HG02870 (cell line): Measurements from ENCODE around the gene ZBTB47.

Experiments
- ATAC-seq: cut with Tn5 transposase; IDR thresholded peaks from one replicate; pipeline ENCODE4 v1.9.1; 2021; ENCODE audit warnings: mild to moderate bottlenecking, moderate library complexity; ENCODE audit not compliant: unreplicated experiment

ZBTB47 gene

DNA sequence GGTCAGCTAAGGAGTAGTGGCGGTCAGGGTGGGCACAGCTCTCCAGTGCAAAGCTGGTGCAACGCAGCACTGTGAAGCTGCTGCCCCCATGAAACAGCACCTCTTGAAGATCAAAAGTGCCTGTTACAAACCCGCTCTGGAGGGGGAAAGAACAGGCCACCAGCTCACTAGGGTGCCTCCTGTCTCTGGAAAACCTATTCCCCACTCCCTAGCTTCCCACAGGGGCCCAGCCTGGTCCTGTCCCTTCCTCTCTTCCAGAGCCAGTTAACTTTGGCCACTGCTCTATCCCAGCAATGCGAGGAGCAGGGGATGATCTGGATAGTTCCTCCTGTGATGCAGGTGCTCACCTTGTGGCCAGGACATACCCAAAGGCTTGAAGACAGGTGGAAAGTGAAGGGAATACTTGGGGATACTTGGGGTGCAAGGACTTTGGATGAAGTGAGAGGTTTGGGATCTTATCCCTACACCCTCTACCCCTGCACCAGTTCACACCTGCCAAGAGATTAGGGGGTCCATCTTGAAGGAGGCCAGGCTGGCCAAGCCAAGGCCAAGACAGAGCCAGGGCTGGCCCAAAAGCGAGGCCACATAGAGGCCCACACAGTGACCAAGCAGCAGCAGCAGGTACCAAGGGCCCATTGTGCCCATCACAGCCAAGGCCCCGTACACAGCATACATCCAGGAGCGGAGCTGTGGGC lies 44.9 kb downstream of the ZBTB47 start:
- ATAC-seq = no peak

DNA sequence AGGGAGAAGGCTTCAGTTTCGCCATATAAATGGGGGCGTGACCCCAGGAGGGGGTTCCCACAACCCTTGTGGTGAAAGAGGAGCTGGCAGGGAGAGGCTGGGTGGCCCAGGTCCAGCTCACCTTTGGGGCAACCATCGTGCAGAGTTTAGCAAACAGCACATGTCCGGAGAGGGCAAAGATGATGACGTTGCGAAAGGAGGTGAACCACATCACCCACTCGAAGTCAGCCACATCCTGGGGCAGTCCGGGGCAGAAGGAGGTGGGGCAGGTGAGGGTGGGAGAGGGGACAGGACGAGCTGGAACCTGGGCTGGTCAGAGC lies 45.4 kb downstream of the ZBTB47 start:
- ATAC-seq = no peak

DNA sequence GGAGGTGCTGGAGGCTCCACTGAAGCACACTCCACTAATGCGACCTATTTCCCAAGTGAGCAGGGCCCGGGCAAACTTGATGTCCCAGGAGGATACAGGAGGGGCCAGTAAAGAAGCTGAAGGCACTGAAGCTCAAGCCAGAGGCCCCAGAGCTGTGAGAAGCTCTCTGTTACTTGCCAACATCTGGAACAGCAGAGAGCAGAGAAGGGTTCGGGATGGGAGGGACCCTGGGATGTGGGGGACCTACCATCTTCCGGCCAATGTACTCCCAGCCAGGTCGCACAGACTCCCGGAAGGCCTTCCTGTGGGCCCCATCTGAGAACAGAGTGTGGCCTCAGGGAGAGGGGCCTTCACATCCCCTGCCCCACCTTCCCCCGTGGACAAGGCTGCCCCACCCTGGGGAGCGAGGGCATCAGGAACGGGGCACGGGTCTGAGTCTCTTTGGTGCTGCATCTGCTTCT lies 46.0 kb downstream of the ZBTB47 start:
- no peak for ATAC-seq

DNA sequence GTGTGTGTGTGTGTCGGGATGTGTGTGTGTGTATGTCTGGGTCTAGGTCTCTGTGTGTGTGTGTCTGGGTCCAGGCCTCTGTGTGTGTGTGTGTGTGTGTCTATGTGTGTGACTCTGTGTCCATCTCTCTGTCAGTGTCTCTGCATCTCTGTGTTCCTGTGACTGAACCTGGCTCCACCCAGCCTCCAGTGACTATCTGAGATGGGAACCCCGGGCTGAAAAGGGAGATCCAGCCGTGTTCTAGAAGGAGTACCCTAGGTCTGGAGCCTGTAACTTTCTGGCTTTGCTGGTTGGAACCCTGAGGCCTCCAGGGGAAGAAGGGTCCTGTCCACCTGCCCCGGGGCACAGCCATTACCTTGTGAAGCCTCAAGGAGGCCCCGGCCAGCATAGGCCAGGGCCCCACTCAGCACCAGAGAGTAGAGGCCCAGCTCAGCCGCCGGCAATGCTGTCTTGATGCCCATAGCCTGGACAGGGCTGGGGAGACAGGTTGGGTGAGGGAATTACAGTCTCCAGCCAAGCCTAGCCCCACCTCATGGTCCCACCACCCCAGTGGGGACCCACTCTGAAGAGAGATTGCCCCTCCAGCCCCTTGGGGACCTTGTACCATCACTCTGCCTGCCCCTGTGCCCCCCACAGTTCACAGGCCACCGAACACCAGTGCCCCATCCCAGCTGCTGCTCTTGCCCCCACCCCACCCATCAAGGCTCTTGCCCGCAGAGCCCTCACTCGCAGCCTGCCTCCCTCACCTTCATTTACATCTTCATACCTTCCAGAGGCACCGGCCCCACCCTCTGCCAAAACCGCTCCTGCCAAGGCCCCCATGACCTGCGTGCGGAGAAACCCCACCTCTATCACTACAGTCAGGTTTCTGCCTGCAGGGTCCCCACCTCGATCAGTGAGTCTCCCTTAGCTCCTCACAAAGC lies 47.1 kb downstream of the ZBTB47 start:
- ATAC-seq = no peak

DNA sequence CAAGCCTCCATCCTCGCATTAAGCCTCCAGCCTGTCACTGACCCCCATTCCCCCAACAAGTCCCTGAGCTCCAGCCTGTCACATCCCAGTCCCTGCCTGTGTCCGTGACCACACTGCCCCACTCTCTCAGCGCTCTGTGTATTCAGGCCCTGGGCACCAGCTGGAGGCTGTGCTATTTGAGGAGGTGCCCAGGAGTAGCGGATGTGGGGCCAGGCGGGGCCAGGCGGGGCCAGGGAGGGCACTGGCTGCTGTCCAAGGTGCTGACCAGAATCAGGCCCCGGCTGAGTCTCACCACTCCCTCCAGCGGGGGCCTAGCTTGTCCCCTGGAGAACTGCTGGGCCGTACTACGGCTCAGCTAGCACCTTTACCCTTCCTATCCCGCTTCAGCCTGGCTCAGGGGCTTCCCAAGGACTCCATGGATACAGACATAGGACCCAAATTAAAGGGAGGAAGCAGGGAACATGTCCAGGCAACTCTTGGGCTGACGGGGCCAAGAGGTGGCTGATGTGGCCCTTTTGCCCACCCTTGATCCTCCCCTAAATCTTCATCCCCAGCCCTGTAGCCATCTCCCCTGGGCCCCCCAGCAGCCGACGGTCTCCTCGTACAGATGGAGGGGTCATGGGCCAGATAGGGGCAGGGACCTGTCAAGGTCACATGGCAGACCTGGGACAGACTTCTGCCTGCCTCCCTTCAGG lies 48.0 kb downstream of the ZBTB47 start:
- ATAC-seq = no peak

DNA sequence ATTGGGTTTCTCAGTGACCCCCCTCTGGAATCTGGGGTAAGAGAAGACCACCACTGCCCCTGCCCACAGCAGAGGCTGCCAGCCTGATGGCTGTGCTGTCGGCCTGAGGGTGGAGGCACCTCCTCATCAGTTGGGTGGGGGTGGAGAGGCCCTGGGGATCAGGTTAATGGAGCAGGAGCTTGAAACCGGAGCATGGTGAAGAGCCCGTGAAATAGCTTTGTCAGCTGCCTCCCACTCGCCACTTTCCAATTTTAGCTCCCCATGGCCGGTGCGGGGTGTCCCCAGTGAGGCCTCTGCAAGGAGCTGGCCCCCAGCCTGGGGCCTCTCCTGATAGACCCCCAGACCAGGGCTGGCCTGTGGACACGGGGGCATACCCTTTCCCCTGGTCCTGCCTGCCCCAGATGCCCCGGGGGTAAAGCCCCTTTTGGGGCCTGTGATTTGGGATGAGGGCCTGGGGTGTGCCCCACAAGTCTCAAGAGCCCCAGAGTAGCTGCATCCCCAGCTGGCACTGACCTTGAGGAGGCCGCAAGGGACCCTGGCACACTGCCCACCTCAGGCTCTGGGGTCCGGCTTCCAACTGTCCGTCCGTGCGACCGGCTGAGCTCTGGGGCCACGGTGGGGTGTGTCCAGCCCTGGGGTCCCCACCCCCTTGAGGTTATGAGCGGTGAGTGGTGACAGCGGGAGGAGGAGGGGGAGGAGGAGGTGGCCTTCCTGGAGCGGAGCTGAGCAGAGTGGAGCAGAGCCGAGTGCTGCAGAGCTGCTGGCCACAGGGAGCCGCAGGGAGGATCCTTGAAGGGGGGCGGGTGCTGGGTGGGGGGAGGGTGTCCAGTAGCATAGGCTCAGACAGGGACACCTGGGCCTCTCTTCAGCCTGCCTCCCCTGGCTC lies 48.8 kb downstream of the ZBTB47 start, which contains the start of gene HHATL:
Gene HHATL (minus strand): TSS at position 733 of the 886 bp plus-strand sequence. CDS start 1,972 bp downstream, outside the sequence.
- no peak for ATAC-seq

DNA sequence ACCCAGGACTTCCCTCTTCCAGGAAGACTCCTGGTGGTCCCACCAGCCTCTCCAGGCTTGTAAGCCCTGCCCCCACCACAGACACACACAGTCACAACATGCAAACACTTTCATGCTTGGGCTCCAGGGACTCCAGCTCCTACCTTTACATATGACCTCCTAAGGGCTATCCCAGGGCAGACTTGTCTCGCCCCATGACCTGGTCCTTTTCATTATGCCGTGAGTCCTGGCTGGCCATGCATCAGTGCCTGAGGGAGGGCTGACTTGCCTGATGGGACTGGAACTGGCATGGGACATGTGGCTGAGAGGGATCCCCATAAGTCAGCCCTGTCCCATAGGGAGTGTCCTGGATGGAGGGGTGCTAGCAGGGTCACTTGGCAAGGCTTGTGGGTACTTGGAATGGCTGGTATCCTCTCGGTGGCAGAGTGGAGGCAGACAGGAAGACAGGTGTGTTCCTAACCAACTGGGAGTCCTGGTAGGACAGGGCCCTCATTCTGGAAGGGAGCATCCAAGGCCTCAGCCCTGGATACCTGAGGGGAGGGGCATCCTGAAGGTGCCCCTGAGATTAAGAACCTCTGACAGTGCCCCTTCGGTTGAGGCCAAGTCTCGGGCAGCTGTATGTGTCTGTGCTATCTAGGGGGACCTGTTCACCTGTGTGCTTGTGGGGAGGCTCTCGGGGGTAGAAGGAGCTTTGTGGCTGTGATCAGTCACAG lies 49.6 kb downstream of the ZBTB47 start:
- no peak for ATAC-seq

DNA sequence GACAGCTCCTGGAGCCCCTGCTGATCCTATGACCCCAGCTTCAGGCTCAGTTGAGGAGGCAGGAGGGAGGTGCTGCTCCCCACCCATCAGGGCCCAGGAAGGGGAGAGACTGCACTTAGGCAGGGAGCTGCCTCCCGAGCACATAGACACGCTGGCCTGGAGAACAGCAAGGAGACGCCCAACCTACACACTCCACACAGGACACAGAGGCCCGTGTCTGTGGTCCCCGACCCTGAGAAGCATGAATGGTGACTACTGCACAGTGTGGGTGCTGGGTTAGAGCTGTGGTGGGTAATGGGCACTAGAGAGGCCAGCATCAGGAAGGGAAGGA lies 50.2 kb downstream of the ZBTB47 start:
- no peak for ATAC-seq

DNA sequence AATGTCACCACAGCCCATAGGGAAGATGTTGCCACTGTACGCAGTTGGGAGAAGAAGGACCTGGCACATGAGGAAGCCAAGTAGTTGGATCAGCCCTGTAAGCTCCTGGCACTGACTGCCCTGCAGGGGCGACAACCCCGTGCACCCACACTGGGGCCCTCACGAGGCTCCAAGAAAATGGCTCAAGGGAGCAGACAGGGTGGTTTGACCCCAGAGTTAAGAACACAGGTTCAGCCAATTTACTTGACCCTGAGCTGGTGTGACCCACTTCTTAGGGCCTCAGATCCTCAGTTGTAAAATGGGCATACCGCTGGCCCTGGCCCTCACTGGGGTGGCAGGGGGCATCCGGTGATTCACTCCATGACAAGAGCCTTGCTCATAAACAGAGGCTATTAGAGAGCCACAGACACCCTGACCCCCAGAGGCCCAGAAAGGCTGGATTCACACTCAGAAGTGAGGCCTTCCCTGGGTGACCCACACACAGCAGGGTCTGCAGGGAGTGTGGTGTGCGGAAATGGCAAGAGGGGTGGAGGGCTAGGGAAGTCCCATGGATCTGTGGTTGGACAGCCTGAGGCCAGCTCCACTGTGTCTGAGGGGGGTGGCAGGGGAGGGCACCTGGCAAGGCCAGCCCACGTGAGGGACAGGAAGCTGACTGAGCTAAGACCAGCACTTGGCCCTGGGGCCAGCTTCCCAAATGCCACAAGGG lies 50.8 kb downstream of the ZBTB47 start:
- no peak for ATAC-seq

DNA sequence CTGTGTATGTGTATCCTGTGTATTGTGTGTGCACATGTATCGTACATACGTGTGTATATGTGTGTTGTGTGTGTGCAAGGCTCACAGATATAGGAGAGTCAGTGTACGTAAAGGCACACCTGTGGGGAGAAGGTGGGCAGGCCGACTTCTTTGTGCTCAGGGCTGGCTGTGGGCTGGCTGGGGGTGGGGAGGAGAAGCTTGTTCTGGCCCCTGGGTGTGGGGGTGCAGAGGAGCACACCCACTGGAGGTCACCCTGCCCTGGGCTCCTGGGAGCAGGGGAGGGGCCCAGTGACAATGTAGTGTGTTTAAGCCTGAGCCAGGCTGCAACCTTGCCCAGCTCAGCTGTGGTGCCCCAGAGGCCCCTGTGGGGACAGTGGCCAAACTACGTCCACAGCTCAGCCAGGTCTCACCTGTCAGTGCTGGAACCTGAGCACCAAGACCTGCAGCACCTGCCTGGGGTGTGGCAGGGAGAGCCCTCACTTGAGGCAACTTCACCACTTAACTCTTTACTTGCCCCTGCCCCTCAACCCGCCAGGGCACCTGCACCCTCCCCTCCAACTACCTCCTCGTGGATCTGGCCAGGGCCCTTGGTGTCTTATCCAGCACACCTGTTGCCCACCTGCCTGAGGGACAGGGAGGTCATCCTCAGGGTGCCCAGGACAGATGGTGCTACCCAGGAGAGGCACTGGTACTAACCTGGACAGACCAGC lies 51.7 kb downstream of the ZBTB47 start:
- no peak for ATAC-seq

DNA sequence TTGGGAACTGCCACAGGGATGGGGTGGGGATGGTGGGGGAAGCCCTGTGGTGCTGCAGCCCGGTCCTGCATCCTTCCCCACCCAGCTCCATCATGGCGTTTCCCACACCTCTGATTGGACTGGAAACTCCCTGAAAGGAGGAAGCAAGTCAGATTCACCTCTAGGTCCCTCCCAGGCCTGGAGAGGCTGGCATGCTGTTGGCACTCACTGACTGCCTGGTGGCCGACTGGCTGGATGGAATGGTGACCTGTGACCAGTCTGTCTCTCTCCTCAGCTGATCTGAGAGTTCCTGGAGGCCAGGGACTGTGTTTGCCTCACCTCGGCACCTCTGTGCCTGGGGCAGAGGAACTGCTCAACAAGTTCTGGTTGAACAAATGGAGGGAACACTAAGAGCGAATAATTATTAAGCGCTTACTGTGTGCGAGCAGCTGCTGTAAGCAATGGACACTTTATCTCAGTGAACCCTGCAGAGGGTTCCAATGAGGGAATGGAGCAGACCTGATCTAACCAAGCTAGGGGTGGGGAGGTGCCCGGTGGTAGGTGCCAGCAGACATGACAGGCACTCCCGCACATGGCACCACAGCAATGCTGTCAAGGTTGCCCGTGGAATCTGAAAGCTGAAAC lies 52.6 kb downstream of the ZBTB47 start:
- no peak for ATAC-seq

DNA sequence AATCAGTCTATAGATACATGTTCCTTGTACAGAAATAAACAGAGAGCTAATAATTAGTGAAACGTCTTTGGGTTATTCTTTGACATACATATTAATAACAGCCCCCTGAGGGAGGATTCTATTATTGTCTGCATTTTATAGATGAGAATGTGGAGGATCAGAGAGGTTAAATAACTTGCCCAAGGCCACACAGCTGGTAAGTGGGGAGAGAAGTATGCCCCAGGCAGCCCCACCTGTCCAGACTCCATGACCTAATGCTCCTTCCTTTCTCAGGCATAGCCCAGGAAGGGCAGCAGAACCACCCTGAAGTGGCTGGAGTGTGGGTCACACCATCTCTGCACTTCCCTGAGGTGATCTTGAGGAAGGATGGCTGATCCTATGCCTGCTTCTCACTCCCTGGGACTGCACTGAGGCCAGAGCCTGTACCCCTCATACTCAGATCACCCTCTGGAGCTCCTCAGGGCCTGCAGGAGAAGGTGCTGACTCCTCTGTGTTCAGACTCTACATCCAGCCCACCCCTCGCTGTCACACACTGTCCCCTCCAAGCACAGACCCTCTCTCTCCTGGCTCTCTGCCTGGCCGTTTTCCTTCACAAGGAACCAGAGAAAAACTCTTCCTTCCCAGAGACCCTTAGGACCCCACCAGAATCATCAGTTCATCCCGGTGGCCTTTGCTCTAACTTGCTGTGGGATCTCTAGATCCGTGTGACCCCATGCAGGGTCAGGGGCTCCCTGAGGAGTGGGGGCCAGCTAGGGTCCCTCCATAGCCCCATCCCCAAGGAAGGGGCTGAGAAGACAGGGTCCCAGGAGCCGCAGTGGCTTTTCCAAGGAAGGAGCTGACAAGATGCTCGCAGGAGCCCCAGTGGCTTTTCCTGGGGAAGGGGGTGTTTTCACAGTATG lies 53.5 kb downstream of the ZBTB47 start:
- no peak for ATAC-seq

DNA sequence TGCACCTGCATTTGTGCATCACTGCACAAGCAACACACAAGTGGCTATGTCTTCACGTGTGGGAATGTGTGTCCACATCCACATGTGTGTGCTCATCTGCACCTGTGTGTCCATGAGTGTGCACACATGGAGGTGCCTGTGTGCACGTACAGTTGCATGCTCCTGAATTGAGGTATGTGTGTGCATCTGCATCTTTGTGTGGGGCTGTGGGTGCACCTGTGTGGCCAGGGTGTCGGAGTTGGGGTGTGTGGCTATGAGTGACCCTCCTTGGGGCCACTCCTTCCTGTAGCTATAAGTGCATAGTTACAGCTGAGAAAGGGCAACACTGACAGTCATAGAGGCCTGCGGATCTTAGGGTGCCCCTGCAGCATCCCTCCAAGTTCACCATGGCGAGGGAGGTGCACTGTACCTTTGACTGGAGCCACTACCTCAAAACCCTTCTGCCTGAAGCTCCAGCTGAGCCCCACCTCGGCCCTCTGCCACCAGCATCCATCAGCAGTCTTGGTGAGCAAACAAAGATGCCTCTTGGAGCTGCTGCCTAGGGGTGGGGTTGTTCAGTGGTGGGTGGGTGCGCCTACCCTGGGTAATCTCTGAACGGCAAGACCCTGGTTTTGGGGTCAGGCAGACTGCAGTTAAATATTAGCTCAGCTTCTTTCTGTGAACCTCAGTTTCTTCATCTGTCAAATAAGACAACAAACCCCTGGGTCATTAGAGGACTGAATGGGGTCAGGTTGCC lies 54.3 kb downstream of the ZBTB47 start:
- ATAC-seq = no peak

DNA sequence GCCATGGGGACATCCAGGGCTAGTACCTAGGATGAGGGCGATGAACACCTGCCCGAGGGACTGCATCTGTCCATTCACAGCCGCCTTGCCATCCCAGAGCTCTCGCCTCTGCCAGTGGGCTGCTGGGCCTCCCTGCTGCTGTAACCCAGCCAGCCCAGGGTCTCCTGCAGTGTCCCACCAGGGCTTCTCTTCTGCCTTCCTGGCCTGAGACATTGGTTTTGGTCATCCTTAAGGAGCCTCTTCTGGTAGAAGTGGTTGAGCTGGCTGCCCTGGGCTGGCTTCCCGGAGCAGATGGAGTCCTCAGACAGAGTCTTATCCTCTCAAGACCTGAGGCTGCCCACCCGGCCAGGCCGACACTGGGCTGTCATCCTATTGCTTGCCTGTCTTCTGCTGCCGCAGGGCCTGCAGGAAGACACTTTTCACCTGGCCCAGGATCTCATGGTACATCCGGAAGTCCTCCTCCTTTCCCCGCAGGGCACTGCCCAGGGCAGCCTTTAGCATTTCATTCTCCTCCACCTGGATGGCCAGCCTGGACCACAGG lies 55.2 kb downstream of the ZBTB47 start:
- ATAC-seq = no peak

DNA sequence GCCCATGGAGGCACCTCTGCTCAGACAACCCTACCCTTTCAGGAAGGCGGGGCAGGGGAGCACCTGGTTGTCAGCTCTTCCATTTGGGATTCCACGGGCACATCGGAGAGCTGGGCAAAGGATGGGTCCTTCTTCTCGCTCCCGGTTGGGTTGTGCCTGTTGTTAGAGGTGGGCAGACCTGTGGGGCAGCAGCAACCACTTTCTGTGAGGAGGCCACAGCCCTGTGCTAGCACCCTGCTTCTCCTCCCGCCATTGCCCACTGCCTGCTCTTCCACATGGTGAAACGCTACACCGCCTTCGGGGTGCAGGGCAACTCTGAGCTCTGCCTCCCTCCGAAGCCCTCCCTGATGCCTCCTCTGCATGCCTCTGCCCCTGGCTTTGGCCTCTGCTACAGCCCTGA lies 56.1 kb downstream of the ZBTB47 start:
- ATAC-seq = no peak

DNA sequence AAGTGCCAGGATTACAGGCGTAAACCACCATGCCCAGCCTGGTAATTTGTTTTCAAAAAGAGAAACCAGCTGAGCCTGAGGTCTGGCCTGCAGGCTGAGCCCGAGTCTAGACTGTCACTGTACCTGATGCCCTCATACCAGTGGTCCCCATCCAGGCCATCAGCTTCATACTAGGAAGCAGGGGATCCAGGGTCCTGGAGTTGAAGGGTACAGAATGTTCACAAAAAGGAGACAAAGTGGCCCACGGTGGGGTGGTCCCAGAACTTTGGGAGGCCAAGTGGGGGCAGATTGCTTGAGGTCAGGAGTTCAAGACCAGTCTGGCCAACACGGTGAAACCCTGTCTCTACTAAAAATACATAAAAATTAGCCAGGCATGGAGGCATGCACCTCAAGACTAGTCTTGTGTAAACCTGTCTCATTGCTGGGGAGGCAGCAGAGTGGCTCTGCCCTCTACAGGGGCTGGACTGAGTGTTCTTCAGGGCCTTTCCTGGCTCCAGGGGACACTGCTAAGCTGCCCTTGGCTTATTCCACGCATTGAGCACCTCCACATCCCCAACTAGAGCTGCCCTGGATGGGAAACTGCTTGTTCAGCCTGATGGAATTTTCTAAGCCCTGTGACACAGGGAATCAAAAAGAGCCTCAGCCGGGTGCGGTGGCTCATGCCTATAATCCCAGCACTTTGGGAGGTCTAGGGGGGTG lies 57.0 kb downstream of the ZBTB47 start:
- ATAC-seq = no peak
